Endothelial cell of umbilical vein (primary cell): ENCODE data around the gene ZBTB4. TPM values are rescaled to one million over a fixed set of nuclear protein-coding genes. Genes with fewer than 3 reads are reported as not detected.

Source experiments
- BruUV-seq: library from RNA; stranded (reverse); fragments of 400-500 nt; replicated peaks from 2 replicates; lab custom pipeline; 2021; lab: Mats Ljungman, UMichigan
- CTCF ChIA-PET: fragments of 300-600, 350-600 bp; sonication (Branson Sonifier 250); formaldehyde crosslinking; loops from one replicate; lab custom pipeline; 2021; ENCODE audit warnings: antibody characterized with exemption, inconsistent platforms; lab: Charles Lee
- POLR2A ChIA-PET: fragments of 300-600, 350-600 bp; sonication (Branson Sonifier 250); formaldehyde crosslinking; loops from one replicate; lab custom pipeline; 2021; ENCODE audit warnings: antibody characterized with exemption, inconsistent platforms; lab: Charles Lee
- DNase-seq: peaks from one replicate; pipeline ENCODE4 v3.0.0-alpha.2; 2011; ENCODE audit warnings: low read depth, low spot score
- FAIRE-seq: peaks from 2 replicates; lab custom pipeline; 2011; peaks lifted over from hg19 to GRCh38; lab: Jason Lieb, UNC
- H2AFZ ChIP-seq: 2 replicates; pipeline ENCODE4 v1.6.0; 2012; ENCODE audit warnings: low read depth, low read length, control low read depth, inconsistent platforms
- H3K27ac ChIP-seq: 2 replicates; pipeline ENCODE4 v1.5.1; 2011; ENCODE audit warnings: low read depth, mild to moderate bottlenecking, control low read depth, low read length, moderate library complexity; ENCODE audit not compliant: insufficient read depth
- H3K27me3 ChIP-seq, 2 experiments: 2 replicates each; pipeline versions ENCODE4 v1.6.0 to v1.6.1; 2011; ENCODE audit warnings: low read length in 2 of 2, mixed read lengths in 1 of 2; ENCODE audit not compliant: control insufficient read depth in 2 of 2, insufficient read depth in 2 of 2
- H3K36me3 ChIP-seq, 2 experiments: 2 replicates in 1 of 2; 3 replicates in 1 of 2; pipeline ENCODE4 v1.5.1; 2011; ENCODE audit warnings: low read length in 2 of 2, mild to moderate bottlenecking in 1 of 2, moderate library complexity in 1 of 2; ENCODE audit not compliant: control insufficient read depth in 2 of 2, insufficient read depth in 2 of 2; ENCODE audit errors: extremely low read depth in 1 of 2
- H3K4me1 ChIP-seq: 3 replicates; pipeline ENCODE4 v1.5.1; 2011; ENCODE audit warnings: mild to moderate bottlenecking, low read length; ENCODE audit not compliant: control insufficient read depth, insufficient read depth; ENCODE audit errors: extremely low read depth
- H3K4me2 ChIP-seq: 2 replicates; pipeline ENCODE4 v1.6.1; 2011; ENCODE audit warnings: low read length, control low read depth, mixed read lengths; ENCODE audit not compliant: insufficient read depth
- H3K4me3 ChIP-seq, 3 experiments: fragments of 200-600 bp in 1 of 3; sonication (generic), shearing (Covaris generic) in 1 of 3; replicated peaks in 1 of 3; 2 replicates each; pipeline ENCODE4 v1.5.1; 2011 to 2016; ENCODE audit warnings: control low read depth in 3 of 3, low read length in 3 of 3, mild to moderate bottlenecking in 2 of 3, inconsistent platforms in 1 of 3, low read depth in 1 of 3, moderate library complexity in 1 of 3; ENCODE audit not compliant: insufficient read depth in 1 of 3
- H3K79me2 ChIP-seq: 2 replicates; pipeline ENCODE4 v1.6.0; 2012; ENCODE audit warnings: low read length, inconsistent platforms; ENCODE audit not compliant: control insufficient read depth, insufficient read depth
- H3K9ac ChIP-seq: replicated peaks from 2 replicates; pipeline ENCODE3; 2011; ENCODE audit warnings: low read length, control low read depth; ENCODE audit not compliant: insufficient read depth; ENCODE audit errors: extremely low read depth
- H3K9me1 ChIP-seq: replicated peaks from 3 replicates; pipeline ENCODE4 v1.6.0; 2011; ENCODE audit warnings: mild to moderate bottlenecking, low read length; ENCODE audit not compliant: control insufficient read depth, insufficient read depth; ENCODE audit errors: extremely low read depth
- H3K9me3 ChIP-seq: replicated peaks from 2 replicates; pipeline ENCODE4 v1.5.1; 2012; ENCODE audit warnings: low read length, inconsistent platforms; ENCODE audit not compliant: control insufficient read depth, insufficient read depth
- H4K20me1 ChIP-seq: replicated peaks from 2 replicates; pipeline ENCODE3; 2011; ENCODE audit warnings: mild to moderate bottlenecking, low read length; ENCODE audit not compliant: control insufficient read depth, insufficient read depth; ENCODE audit errors: extremely low read depth
- EZH2 ChIP-seq: IDR thresholded peaks from 2 replicates; pipeline ENCODE4 v1.6.1; 2012; ENCODE audit warnings: borderline replicate concordance, low read depth, mild to moderate bottlenecking, moderate library complexity, low read length, inconsistent platforms; ENCODE audit not compliant: severe bottlenecking
- FOS ChIP-seq: IDR thresholded peaks from 2 replicates; pipeline ENCODE4 v1.6.1; 2011; ENCODE audit warnings: mild to moderate bottlenecking, low read length, moderate library complexity, borderline replicate concordance; ENCODE audit not compliant: insufficient read depth
- GATA2 ChIP-seq: IDR thresholded peaks from 2 replicates; pipeline ENCODE4 v1.7.0; 2011; ENCODE audit warnings: low read depth, mild to moderate bottlenecking, moderate library complexity, mixed read lengths, low read length; ENCODE audit not compliant: insufficient read length, insufficient read depth
- JUN ChIP-seq: IDR thresholded peaks from 2 replicates; pipeline ENCODE4 v1.6.1; 2011; ENCODE audit warnings: borderline replicate concordance, low read depth; ENCODE audit not compliant: insufficient read length, insufficient read depth
- MAX ChIP-seq: IDR thresholded peaks from 2 replicates; pipeline ENCODE4 v1.6.1; 2011; ENCODE audit not compliant: insufficient read depth, insufficient read length
- MYC ChIP-seq: IDR thresholded peaks from one replicate; pipeline ENCODE4 v1.6.1; 2011; ENCODE audit warnings: mild to moderate bottlenecking, low read depth, low read length
- POLR2A ChIP-seq: IDR thresholded peaks from 2 replicates; pipeline ENCODE4 v1.6.1; 2012; ENCODE audit warnings: low read depth, mild to moderate bottlenecking, control low read depth, low read length
- POLR2AphosphoS5 ChIP-seq: IDR thresholded peaks from 2 replicates; pipeline ENCODE4 v1.6.1; 2012; ENCODE audit warnings: low read depth, mild to moderate bottlenecking, control low read depth, low read length, moderate library complexity; ENCODE audit not compliant: insufficient read depth
- dilution Hi-C: fragments of 300-500 bp; cut with MboI; formaldehyde crosslinking; loops from one replicate; pipeline ENCODE4 v1.15.0; 2019; ENCODE audit warnings: low sequenced_read_pairs; ENCODE audit not compliant: extremely low pct_ligation_motif_present
- intact Hi-C: fragments of 100-400 bp; cut with micrococcal nuclease; formaldehyde crosslinking; loops from one replicate; pipeline ENCODE4 v1.10.0; 2022
- polyA plus RNA-seq, 4 experiments: library from polyadenylated mRNA; depleted of rRNA in 3 of 4; stranded (reverse) in 3 of 4; unstranded in 1 of 4; fragments of >200 nt; gene quantifications; 2 replicates each; pipeline versions ENCODE4 v1.2.1 to v1.2.3, GENCODE V29; 2011 to 2012; ENCODE audit warnings: missing spikeins in 1 of 4
- total RNA-seq: library from RNA; stranded (reverse); gene quantifications from 2 replicates; pipeline ENCODE4 v1.2.3, GENCODE V29; 2021
- TF ChIP-seq, protein P1 (sequence below), 2 donors: IDR thresholded peaks; 1 replicate in 1 of 2; 2 replicates in 1 of 2; pipeline ENCODE4 v1.5.1; 2011; ENCODE audit warnings: low read length in 2 of 2, mild to moderate bottlenecking in 2 of 2, moderate library complexity in 2 of 2, control low read depth in 1 of 2, inconsistent platforms in 1 of 2, low read depth in 1 of 2; ENCODE audit not compliant: insufficient read depth in 1 of 2; ENCODE audit errors: extremely low read depth in 1 of 2

The ZBTB4 gene
- total and polyA plus RNA-seq, 2 donors (not counting 3 experiments of a cell fraction or from before 2014, with no cell fraction given), result 15.1 to 26.5 TPM

DNA sequence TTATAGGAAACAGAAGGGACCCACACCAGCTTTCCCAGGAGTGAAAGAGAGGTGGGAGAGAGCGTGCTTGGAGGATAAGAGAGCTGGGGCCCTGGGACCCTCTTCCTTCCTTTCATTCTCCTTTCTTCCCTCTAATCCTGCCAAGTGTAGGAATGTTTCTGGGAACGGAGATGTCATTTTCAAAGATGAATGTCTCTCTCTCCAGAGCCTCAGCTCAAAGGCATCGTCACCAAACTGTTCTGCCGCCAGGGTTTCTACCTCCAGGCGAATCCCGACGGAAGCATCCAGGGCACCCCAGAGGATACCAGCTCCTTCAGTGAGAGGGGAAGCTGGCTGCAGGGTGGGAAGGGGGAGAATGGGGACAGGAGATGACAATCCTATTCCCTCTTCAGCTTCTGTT, 38.2 kb downstream of the ZBTB4 start:
- no peaks in the 10 kb centered on the region for H3K36me3 ChIP-seq
- CTCF ChIA-PET, result interaction anchor here (0.6 to 3.0 kb wide), 9 partner anchors 8 to 119 kb away, joined by 3 to 17 read pairs (median 3); no protein-coding TSS in a partner anchor
- DNase-seq, result no peak
- H3K9ac ChIP-seq, result no peak overlapping the region
- H4K20me1 ChIP-seq, result no peaks in the 10 kb centered on the region
- POLR2A ChIA-PET, result interaction anchor here (0.6 to 1.6 kb wide), 3 partner anchors 43 to 133 kb away, joined by 4 to 6 read pairs (median 5); partner anchors contain the start of gene POLR2A
- H3K4me2 ChIP-seq, result no peak overlapping the region
- no peak overlapping the region for H3K27ac ChIP-seq
- H3K27me3 ChIP-seq, result peaks cover 23 to 34% of the 10 kb centered on the region in 2 experiments
- no TSS peak for BruUV-seq
- no peak overlapping the region for H3K4me3 ChIP-seq
- no peaks in the 10 kb centered on the region for H3K9me1 ChIP-seq
- no peak for FAIRE-seq
- peaks cover 23% of the 10 kb centered on the region for H3K4me1 ChIP-seq
- dilution Hi-C loops (no loop called here), intact Hi-C loops (no loop called here)
- no peaks in the 10 kb centered on the region for H3K79me2 ChIP-seq
- TF ChIP-seq POLR2AphosphoS5, result no peak
- TF ChIP-seq MYC, result no peak
- TF ChIP-seq GATA2, result no peak
- no peak for TF ChIP-seq JUN
- TF ChIP-seq, protein P1, sequence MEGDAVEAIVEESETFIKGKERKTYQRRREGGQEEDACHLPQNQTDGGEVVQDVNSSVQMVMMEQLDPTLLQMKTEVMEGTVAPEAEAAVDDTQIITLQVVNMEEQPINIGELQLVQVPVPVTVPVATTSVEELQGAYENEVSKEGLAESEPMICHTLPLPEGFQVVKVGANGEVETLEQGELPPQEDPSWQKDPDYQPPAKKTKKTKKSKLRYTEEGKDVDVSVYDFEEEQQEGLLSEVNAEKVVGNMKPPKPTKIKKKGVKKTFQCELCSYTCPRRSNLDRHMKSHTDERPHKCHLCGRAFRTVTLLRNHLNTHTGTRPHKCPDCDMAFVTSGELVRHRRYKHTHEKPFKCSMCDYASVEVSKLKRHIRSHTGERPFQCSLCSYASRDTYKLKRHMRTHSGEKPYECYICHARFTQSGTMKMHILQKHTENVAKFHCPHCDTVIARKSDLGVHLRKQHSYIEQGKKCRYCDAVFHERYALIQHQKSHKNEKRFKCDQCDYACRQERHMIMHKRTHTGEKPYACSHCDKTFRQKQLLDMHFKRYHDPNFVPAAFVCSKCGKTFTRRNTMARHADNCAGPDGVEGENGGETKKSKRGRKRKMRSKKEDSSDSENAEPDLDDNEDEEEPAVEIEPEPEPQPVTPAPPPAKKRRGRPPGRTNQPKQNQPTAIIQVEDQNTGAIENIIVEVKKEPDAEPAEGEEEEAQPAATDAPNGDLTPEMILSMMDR (IDR thresholded peaks at IDR 0.05; ENCODE audit: extremely low read depth in 1 of 2, insufficient read depth in 1 of 2, low read depth in 1 of 2, low read length in 2 of 2), result no peak
- TF ChIP-seq POLR2A, result no peak
- TF ChIP-seq EZH2, result no peak
- no peak for TF ChIP-seq MAX
- TF ChIP-seq FOS, result no peak
- H2AFZ ChIP-seq, result no peak overlapping the region
- H3K9me3 ChIP-seq, result no peaks in the 10 kb centered on the region
